Measurements from ENCODE around the gene ATP6V1G2. TPM values are rescaled to one million over a fixed set of nuclear protein-coding genes. Genes with fewer than 3 reads are reported as not detected.

The ATP6V1G2 gene
- total RNA-seq, 1 donor from 2014 or later = 5.1 TPM

DNA sequence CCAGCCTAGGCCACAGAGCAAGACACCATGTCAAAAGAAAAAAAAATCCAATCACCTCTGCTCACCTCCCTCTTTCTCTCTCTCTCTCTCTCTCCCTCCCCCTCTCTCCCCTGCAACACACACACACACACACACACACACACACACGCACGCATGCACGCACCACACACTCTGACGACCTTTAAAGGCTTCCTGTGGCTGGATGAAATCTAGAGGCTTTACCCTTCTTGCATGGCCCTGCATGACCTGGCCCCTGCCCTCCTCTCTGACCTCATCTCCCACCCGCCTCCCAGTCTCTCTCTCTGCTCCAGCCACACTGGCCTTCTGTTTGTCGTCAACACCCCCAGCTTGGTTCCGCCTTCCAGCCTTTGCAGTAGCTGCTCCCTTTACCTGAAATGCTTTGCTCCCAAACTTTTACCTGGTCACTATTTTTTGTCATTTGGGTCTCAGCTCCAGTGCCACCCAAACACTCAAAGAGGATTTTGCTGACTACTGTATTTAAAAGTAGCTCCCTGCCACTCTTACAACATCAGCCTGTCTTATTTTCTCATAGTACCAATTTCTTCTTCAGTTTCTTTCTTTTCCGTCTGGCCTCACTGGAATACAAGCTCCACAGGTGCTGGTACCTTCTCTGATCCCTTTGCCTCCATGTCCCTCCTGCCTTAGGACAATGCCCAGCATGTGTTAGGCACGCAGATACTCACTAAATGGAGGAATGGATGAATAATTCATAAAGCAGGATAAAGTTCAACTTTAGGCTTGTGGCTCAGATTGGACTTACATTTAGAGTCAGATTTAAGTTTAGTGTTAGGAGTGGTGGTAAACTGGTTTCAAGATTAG lies 21.3 kb upstream of the ATP6V1G2 start:
- TF ChIP-seq, protein P1, sequence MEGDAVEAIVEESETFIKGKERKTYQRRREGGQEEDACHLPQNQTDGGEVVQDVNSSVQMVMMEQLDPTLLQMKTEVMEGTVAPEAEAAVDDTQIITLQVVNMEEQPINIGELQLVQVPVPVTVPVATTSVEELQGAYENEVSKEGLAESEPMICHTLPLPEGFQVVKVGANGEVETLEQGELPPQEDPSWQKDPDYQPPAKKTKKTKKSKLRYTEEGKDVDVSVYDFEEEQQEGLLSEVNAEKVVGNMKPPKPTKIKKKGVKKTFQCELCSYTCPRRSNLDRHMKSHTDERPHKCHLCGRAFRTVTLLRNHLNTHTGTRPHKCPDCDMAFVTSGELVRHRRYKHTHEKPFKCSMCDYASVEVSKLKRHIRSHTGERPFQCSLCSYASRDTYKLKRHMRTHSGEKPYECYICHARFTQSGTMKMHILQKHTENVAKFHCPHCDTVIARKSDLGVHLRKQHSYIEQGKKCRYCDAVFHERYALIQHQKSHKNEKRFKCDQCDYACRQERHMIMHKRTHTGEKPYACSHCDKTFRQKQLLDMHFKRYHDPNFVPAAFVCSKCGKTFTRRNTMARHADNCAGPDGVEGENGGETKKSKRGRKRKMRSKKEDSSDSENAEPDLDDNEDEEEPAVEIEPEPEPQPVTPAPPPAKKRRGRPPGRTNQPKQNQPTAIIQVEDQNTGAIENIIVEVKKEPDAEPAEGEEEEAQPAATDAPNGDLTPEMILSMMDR (conservative IDR thresholded peaks at IDR 0.05) = no peak
- Mint-ChIP-seq H3K27me3 (ENCODE audit: low read depth) (no peaks in the 10 kb centered on the region), H3K27ac (ENCODE audit: unreplicated experiment) (peak overlapping the region; percentile 23), H3K4me1 (peaks cover 17% of the 10 kb centered on the region), H3K9me3 (no peaks in the 10 kb centered on the region), H3K36me3 (ENCODE audit: low read depth) (no peaks in the 10 kb centered on the region), H3K4me3 (no peak overlapping the region)
- no peak for DNase-seq (ENCODE audit: low read depth, low spot score)

GRCh38 chr6:31560697-31561058 lies 14.3 kb upstream of the ATP6V1G2 start:
- Mint-ChIP-seq H3K36me3 (ENCODE audit: low read depth) (peaks cover 16% of the 10 kb centered on the region), H3K4me1 (peaks cover 18% of the 10 kb centered on the region), H3K27me3 (ENCODE audit: low read depth) (no peaks in the 10 kb centered on the region), H3K9me3 (no peaks in the 10 kb centered on the region), H3K27ac (ENCODE audit: unreplicated experiment) (peak overlapping the region; percentile 88), H3K4me3 (no peak overlapping the region)
- no peak for DNase-seq (ENCODE audit: low read depth, low spot score)
- TF ChIP-seq, protein P1 (conservative IDR thresholded peaks at IDR 0.05) = no peak

DNA sequence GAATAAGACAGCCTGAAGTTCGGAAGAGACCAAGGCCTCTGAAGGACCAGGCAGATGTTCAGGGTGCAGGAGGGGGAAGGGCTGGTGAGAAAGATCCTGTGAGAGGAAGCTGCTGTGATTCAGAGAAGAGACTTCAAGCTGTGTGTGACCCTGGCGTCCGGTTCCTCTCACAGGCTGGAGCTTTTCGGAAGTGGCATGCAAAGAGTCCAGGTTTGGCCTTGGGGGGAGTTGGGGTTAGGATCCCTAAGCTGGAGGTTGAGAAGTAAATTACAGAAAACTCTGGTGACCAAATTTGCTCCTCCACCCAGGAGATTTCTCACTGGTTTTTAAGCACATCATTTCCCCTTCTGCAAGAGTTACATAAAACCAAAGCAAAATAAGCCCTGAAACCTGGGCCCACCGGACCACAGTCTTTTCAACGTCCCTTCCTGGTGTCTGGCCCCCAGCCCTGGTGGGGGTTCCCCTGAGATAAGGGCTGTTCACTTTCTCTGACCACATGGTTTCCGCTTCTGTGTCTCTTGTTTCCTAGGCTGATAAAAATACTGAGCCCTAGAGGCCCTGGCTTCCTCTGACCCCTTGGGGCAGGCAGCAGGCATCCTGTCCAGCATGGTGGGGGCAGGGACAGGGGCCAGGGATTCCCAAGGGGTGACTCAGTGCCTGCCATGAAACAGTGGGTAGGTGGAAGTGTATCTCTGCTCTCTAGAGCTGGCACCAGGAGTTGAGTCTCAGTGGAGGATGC lies 13.7 kb upstream of the ATP6V1G2 start:
- Mint-ChIP-seq H3K4me3 (no peak overlapping the region), H3K27me3 (ENCODE audit: low read depth) (no peaks in the 10 kb centered on the region), H3K36me3 (ENCODE audit: low read depth) (peaks cover 16% of the 10 kb centered on the region), H3K9me3 (no peaks in the 10 kb centered on the region), H3K4me1 (peaks cover 18% of the 10 kb centered on the region), H3K27ac (ENCODE audit: unreplicated experiment) (peak overlapping the region; percentile 88)
- DNase-seq (ENCODE audit: low read depth, low spot score) = no peak
- TF ChIP-seq, protein P1 (conservative IDR thresholded peaks at IDR 0.05) = no peak

- no peak overlapping the region for H3K4me3 Mint-ChIP-seq
- TF ChIP-seq, protein P1 (conservative IDR thresholded peaks at IDR 0.05) = no peak
- H3K27me3 Mint-ChIP-seq (ENCODE audit: low read depth) = no peaks in the 10 kb centered on the region
- H3K36me3 Mint-ChIP-seq (ENCODE audit: low read depth) = peaks cover 16% of the 10 kb centered on the region
- no peaks in the 10 kb centered on the region for H3K9me3 Mint-ChIP-seq
- H3K4me1 Mint-ChIP-seq = peaks cover 18% of the 10 kb centered on the region
- no peak for DNase-seq (ENCODE audit: low read depth, low spot score)
- H3K27ac Mint-ChIP-seq (ENCODE audit: unreplicated experiment) = peak overlapping the region; percentile 88
These were observed 13.2 kb upstream of the ATP6V1G2 start for GRCh38 chr6:31559606-31559957.

GRCh38 chr6:31558631-31559500 lies 12.5 kb upstream of the ATP6V1G2 start:
- TF ChIP-seq, protein P1 (conservative IDR thresholded peaks at IDR 0.05) = no peak

More at GRCh38 chr6:31558631-31559500, 12.5 kb upstream of the ATP6V1G2 start:
- Mint-ChIP-seq H3K27ac (ENCODE audit: unreplicated experiment) (peak overlapping the region; percentile 88), H3K27me3 (ENCODE audit: low read depth) (no peaks in the 10 kb centered on the region), H3K4me3 (no peak overlapping the region), H3K4me1 (peaks cover 18% of the 10 kb centered on the region), H3K36me3 (ENCODE audit: low read depth) (peaks cover 16% of the 10 kb centered on the region), H3K9me3 (no peaks in the 10 kb centered on the region)
- no peak for DNase-seq (ENCODE audit: low read depth, low spot score)
